Measurements from ENCODE around the gene MICAL2.

- no peak for TF ChIP-seq POLR2A (IDR thresholded peaks at IDR 0.05)
- TF ChIP-seq, protein P1, sequence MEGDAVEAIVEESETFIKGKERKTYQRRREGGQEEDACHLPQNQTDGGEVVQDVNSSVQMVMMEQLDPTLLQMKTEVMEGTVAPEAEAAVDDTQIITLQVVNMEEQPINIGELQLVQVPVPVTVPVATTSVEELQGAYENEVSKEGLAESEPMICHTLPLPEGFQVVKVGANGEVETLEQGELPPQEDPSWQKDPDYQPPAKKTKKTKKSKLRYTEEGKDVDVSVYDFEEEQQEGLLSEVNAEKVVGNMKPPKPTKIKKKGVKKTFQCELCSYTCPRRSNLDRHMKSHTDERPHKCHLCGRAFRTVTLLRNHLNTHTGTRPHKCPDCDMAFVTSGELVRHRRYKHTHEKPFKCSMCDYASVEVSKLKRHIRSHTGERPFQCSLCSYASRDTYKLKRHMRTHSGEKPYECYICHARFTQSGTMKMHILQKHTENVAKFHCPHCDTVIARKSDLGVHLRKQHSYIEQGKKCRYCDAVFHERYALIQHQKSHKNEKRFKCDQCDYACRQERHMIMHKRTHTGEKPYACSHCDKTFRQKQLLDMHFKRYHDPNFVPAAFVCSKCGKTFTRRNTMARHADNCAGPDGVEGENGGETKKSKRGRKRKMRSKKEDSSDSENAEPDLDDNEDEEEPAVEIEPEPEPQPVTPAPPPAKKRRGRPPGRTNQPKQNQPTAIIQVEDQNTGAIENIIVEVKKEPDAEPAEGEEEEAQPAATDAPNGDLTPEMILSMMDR (IDR thresholded peaks at IDR 0.05) = no peak
Observed at GRCh38 chr11:12132790-12133145, 22.4 kb downstream of the MICAL2 start.

All from thyroid gland (tissue), 4 donors.